Fibroblast of gingiva (primary cell): ENCODE data around the gene PRPF6.

Experiments used
- DNase-seq: peaks from one replicate; pipeline ENCODE4 v3.0.0-alpha.2; 2011; ENCODE audit warnings: low read depth

Gene PRPF6

DNA sequence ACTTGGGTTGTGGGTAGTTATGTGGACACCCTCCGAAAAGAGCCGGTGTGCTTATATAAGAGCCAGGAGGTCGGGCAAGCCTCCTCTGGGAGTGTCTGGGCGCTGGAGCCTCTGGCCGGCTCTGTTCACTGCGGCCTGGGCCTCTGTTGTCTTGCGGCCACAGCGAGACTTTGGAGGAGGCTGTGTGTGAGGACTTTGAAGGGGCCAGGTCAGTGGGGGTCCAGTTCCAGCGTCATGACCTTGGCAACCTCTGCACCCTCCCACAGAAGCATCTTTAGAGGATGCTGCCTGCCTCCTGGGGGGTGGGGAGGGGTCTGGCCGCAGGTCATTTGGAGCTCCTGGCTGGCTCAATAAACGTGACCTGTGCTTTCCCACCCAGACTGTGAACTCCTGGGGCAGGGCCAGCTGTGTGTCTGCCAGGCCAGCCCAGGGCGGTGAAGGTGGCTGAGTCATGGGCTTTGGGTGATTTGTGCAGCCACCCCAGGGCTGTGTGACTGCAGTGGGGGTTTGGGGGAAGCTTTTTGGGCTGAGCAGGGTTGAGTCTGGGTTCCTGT, 83.3 kb downstream of the PRPF6 start:
- DNase-seq, result peak; percentile 24

- DNase-seq, result no peak
Observed at GRCh38 chr20:64065062-64065973, 84.4 kb downstream of the PRPF6 start.

GRCh38 chr20:64065974-64066343, 85.0 kb downstream of the PRPF6 start:
- DNase-seq, result peak; percentile 61

DNA sequence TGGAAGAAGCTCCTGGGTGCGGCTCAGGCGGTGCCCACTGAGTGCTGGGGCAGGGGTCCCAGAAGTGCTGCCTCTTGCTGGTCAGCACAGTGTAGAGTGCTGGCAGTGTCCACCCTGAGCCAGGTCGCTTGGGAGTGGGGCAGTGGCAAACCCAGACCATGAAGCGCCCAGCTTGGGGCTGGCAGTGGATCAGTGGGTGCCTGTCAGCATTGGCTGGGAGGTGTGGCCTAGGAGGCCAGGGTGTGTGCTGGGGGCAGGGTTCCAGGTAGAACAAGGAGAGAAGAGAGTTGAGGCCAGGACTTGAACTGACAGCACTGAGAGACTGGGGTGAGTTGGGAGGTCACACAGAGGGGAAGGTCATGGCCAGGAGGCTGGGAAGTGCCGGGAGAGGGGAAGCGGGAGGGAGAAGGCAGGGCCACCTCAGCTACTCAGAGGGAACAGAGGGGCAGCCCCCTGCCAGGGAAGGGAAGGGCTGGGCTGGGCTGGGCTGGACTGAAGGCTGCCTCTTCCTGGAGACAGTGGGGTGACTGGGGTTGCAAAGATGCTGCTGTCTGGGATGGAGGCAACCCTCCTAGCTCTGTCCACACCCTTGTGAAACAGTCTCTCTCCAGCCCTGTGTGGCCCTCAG, 86.2 kb downstream of the PRPF6 start:
- DNase-seq, result no peak

DNA sequence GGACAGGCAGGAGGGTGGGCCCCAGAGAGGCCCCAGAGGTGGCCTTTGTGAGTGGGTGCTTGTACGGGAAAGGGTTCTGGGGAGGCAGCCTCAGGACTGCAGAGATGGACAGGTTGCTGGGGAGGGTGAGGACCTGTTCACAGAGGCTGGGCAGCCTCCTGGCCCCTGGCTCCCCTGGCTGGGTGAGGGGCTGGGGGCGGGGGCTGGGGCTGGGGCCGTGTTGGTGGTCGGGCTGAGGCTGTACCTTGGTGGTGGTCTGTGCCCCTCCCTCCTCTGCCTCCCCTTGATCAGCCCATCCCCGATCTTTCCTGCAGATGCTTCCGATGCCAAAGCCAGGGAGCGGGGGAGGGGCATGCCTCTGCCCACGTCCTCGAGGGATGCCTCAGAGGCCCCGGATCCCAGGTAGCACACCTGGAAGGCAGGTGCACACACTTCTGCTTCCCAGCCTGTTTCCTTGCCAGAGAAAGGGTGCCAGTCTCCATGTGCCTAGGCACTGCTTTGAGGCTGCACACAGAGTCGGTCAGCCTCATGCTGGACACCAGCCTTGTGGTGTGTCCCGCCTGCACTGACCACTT, 86.9 kb downstream of the PRPF6 start:
- DNase-seq, result no peak

GRCh38 chr20:64068386-64069208, 87.7 kb downstream of the PRPF6 start:
- no peak for DNase-seq

DNA sequence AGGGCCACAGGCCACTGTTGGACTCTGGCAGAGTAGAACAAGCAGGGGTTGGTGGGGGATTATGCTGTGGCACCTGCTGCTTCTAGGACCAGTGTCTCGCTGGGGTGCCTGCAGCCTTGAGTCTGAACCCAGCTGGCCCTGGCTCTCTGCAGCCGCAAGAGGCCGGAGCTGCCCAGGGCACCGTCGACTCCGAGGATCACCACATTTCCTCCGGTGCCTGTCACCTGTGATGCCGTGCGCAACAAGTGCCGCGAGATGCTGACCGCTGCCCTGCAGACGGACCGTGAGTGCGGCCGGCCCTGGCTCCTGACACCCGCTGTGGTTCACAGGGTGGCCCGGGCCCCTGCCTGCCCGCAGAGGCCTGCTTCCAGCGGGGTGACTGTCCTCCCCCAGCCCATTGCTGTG, 88.3 kb downstream of the PRPF6 start:
- no peak for DNase-seq

- DNase-seq, result no peak
Observed at GRCh38 chr20:64069614-64070243, 88.8 kb downstream of the PRPF6 start.

DNA sequence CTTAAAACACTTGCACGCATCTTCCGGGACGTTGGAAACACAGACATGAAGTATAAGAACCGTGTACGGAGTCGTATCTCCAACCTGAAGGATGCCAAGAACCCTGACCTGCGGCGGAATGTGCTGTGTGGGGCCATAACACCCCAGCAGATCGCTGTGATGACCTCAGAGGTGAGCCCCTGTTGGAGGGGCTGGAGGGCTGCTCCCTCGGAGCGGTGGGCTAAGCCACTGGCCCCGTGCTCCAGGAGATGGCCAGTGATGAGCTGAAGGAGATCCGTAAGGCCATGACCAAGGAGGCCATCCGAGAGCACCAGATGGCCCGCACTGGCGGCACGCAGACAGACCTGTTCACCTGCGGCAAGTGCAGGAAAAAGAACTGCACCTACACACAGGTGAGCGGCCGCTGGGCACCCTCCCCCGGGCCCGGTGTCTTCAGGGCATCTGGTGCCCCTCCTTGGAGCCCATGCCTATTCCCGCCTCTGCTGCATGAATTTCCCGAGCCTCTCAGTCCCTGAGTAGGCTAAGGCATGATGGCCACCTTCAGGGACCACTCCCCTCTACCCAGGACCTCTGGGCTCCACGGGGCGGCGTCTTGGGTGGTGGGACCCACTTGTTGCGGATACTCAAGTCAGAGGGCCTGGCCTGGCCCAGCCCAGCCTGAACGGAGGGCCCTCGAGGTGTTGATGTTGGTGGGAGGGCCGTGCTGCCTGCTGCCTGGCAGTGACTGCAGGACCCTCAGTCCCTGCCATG, 89.5 kb downstream of the PRPF6 start:
- DNase-seq, result no peak

DNA sequence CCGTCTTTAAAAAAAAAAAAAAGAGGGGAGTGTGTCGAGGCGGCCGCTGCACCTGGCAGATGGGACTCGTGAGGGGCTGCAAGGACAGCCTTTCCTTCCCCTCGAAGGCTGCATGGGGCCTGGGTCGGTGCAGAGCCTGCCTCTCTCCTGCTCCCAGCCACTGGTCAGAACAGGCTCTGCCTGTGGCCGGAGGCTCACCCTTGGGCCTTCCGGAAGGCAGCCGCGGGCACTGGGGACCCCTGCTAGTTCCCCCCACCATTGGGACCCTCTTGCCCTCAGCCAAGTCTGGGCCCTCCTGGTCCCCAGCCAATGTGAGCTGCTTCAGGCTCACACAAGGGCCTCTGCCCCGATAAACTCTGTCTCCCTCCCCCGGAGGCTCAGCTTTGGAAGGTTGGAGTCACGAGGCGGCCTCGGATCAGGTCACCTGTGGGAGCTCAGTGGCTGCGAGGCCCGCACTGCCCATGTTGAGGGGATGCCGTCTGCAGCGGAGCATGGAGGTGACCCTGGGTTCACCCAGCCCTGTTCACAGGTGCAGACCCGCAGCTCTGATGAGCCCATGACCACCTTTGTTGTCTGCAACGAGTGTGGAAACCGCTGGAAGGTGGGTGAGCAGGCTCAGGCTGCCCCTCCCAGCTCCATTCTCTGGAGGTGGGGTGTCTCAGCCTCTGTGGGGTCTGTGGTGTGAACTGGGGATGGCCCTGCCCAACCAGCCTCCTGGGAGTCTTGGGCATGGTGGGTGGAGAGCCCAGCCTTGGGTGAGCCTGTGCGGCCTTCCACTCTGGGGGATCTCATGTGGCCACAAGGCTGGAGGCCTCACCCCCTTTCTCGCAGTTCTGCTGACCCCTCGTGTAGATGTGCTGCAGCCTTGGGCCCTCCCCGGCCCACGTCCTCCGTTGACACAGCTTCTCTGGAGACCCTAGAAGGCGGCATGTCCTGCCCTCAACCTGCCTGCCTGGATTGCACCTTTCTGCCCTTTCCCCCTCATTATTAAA, 90.7 kb downstream of the PRPF6 start:
- DNase-seq, result no peak

DNA sequence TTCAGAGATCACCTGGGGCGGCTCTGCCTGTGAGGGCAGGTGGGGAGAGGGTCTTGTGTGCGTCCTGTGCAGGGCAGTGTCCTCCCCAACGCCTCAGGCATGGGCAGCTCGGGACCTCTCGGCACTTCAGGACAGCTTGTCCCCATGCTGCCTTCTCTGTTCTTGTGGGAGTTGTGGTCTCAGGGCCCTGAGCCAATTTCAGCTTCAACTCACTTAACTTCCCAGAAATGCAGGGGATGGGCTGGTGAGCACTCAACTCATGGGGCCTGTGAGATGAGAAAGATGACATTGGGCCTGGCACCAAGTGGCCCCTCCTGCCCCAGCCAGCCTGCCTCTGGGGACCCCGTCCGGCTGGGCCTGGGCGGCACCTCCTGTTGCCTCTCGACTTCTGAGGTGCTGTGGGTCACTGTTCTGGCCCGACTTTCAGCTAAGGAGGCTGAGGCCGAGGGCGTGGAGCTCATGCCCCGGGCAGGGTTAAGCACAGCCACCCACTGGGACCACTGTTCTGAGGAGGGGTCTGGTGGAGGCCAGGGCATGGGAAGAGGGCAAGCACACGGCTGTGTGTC, 91.6 kb downstream of the PRPF6 start:
- DNase-seq, result no peak

- DNase-seq, result no peak
Observed at GRCh38 chr20:64073476-64074183, 92.7 kb downstream of the PRPF6 start.

DNA sequence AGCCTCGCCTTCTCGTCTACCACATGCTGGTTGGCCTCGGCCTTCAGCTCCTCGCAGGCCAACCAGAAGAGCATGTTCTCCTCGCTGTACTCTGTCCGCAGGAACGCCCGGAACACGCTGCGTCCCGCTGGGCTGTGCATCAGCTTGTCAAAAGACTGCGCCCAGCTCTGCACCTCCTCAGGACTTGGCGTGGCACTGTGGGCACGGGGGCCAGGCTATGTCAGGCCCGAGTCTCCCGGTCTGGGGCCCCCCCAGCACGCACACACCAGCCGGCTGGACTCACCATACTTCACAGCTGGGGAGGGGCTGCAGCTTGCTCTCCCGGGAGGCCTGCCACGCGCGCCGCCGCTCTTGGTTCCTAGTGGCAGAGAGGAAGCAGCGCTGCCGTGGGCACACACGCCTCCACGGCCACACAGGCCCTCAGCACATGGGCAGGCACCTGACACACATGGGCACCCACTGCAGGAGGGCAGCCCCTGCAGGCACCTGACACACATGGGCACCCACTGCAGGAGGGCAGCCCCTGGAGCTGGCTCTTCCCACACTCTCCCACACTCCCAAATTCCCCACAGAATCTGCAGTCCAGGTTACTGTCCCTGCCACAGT, 93.4 kb downstream of the PRPF6 start:
- DNase-seq, result no peak

- no peak for DNase-seq
Observed at GRCh38 chr20:64074963-64075362, 94.0 kb downstream of the PRPF6 start.

DNA sequence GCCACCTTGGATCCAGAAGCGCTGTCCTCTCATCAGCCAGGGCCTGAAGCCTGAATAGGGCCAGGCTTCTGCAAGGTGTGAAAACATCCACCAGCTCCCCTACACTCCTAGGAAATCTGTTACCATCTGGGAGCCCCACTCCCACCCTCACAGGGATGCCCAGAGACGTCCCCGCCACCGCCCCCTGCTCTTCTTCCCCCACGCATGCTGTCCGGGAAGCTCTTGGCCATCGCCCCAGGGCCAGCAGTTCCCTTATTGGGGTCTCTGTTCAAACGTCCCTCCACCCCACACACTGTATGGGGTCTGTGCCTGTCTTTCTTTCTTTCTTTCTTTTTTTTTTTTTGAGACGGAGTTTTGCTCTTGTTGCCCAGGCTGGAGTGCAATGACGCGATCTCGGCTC, 94.6 kb downstream of the PRPF6 start:
- no peak for DNase-seq

- DNase-seq, result no peak
Observed at GRCh38 chr20:64076061-64076997, 95.4 kb downstream of the PRPF6 start.

- no peak for DNase-seq
Observed at GRCh38 chr20:64077094-64077493, 96.2 kb downstream of the PRPF6 start.
